ENCODE data around the gene SHB.

DNA sequence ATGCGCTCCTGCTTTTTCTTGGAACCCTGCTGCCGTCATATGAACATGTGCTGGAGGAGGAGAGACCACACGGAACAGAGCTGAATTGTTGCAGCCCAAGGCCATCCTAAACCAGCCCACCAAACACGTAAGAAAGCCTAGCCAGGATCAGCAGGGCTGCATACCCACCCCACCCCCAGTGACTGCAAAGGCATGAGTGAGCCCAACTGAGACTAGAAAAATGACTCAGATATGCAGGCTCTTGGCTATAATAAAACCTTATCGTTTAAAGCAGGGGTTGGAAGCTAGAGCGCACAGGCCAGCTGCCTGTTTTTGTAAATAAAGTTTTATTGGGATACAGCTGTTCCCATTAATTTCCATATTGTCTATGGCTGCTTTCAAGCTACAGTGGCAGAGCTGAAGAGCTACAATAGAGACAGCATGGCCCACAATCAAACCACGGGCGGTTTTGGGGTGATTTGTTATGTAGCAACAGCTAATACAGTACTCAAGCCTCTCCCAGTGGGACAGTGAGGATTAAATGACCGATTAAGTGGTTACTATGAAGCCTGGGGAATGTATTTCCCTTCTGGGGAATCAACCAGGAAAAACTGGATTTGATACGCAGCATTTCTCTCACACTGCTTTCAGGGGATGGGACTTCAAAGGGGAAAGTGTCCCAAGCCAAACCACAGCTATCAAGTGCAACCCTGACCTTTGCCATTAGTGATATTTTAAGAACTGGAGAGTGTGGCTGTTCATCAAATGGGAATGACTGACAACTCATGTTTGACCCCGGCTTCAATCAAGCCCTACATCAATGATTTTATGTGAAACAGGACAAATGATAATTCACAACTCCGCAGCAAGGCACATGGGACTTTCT lies 6.3 kb downstream of the SHB start:
- no peak for TF ChIP-seq CTCF (IDR thresholded peaks at IDR 0.05)
- no peak for TF ChIP-seq POLR2A (IDR thresholded peaks at IDR 0.05)
